Trophoblast cell (in vitro differentiated cells and primary cell): Measurements from ENCODE around the gene EBNA1BP2.

Experiments used
- DNase-seq, 2 donors: peaks; one replicate each; pipeline ENCODE4 v3.0.0-alpha.2; 2016
- H2AFZ ChIP-seq: 2 replicates; pipeline ENCODE4 v1.6.1; 2013; ENCODE audit warnings: low read length, moderate library complexity, mild to moderate bottlenecking; ENCODE audit not compliant: insufficient read depth, poor library complexity
- H2AK5ac ChIP-seq: 2 replicates; pipeline ENCODE4 v1.6.1; 2013; ENCODE audit warnings: mild to moderate bottlenecking, low read length
- H2BK120ac ChIP-seq: 2 replicates; pipeline ENCODE4 v1.6.1; 2013; ENCODE audit warnings: low read length, mild to moderate bottlenecking, moderate library complexity; ENCODE audit not compliant: insufficient read depth, poor library complexity
- H2BK12ac ChIP-seq: 2 replicates; pipeline ENCODE4 v1.6.1; 2013; ENCODE audit warnings: mild to moderate bottlenecking, low read length, moderate library complexity
- H2BK5ac ChIP-seq: 2 replicates; pipeline ENCODE4 v1.6.1; 2013; ENCODE audit warnings: low read length, low read depth, moderate library complexity, mild to moderate bottlenecking; ENCODE audit not compliant: poor library complexity
- H3K14ac ChIP-seq: 2 replicates; pipeline ENCODE4 v1.6.1; 2013; ENCODE audit warnings: mild to moderate bottlenecking, low read length
- H3K18ac ChIP-seq: 2 replicates; pipeline ENCODE4 v1.6.1; 2013; ENCODE audit warnings: mild to moderate bottlenecking, low read length
- H3K23ac ChIP-seq: 2 replicates; pipeline ENCODE4 v1.6.1; 2013; ENCODE audit warnings: low read length
- H3K27ac ChIP-seq: 2 replicates; pipeline ENCODE4 v1.5.1; 2013; ENCODE audit warnings: low read depth, mild to moderate bottlenecking, inconsistent platforms, low read length, moderate library complexity
- H3K27me3 ChIP-seq: 2 replicates; pipeline ENCODE4 v1.6.1; 2013; ENCODE audit warnings: inconsistent platforms, mild to moderate bottlenecking, low read length, moderate library complexity; ENCODE audit not compliant: insufficient read depth
- H3K36me3 ChIP-seq, 2 experiments: 1 replicate in 1 of 2; 2 replicates in 1 of 2; pipeline ENCODE4 v1.6.1; 2013; ENCODE audit warnings: low read length in 2 of 2, mild to moderate bottlenecking in 2 of 2, moderate library complexity in 1 of 2; ENCODE audit not compliant: insufficient read depth in 2 of 2, control insufficient read depth in 1 of 2
- H3K4ac ChIP-seq: 2 replicates; pipeline ENCODE4 v1.6.1; 2013; ENCODE audit warnings: low read depth, mild to moderate bottlenecking, low read length, moderate library complexity
- H3K4me1 ChIP-seq, 2 experiments: 1 replicate in 1 of 2; 2 replicates in 1 of 2; pipeline ENCODE4 v1.6.1; 2013; ENCODE audit warnings: low read length in 2 of 2, mild to moderate bottlenecking in 2 of 2, moderate library complexity in 1 of 2; ENCODE audit not compliant: insufficient read depth in 2 of 2, control insufficient read depth in 1 of 2
- H3K4me2 ChIP-seq: 2 replicates; pipeline ENCODE4 v1.6.1; 2013; ENCODE audit warnings: inconsistent platforms, mild to moderate bottlenecking, low read length, moderate library complexity
- H3K4me3 ChIP-seq: 2 replicates; pipeline ENCODE4 v1.5.1; 2013; ENCODE audit warnings: mild to moderate bottlenecking, low read depth, low read length, inconsistent platforms
- H3K79me1 ChIP-seq: one replicate; pipeline ENCODE4 v1.6.1; 2013; ENCODE audit warnings: low read length
- H3K79me2 ChIP-seq: 2 replicates; pipeline ENCODE4 v1.6.1; 2013; ENCODE audit warnings: low read length, mild to moderate bottlenecking; ENCODE audit not compliant: control insufficient read depth, insufficient read depth, poor library complexity
- H3K9ac ChIP-seq: 2 replicates; pipeline ENCODE4 v1.6.1; 2013; ENCODE audit warnings: mild to moderate bottlenecking, low read length
- H3K9me3 ChIP-seq: 2 replicates; pipeline ENCODE4 v1.6.1; 2013; ENCODE audit warnings: low read depth, mild to moderate bottlenecking, control low read depth, inconsistent platforms, low read length; ENCODE audit not compliant: insufficient read depth
- H4K12ac ChIP-seq: 2 replicates; pipeline ENCODE4 v1.6.1; 2013; ENCODE audit warnings: low read depth, mild to moderate bottlenecking, low read length, moderate library complexity
- H4K8ac ChIP-seq: 2 replicates; pipeline ENCODE4 v1.6.1; 2013; ENCODE audit warnings: low read depth, mild to moderate bottlenecking, low read length, moderate library complexity
- H4K91ac ChIP-seq: one replicate; pipeline ENCODE4 v1.6.1; 2013; ENCODE audit warnings: low read depth, mild to moderate bottlenecking, low read length, moderate library complexity
- WGBS: extraction: QIAGEN DNeasy Blood & Tissue Kit; methylation state at CpG from one replicate; pipeline ENCODE4 v1.1.7; 2013; ENCODE audit warnings: missing lambda C conversion rate; ENCODE audit not compliant: insufficient read length, insufficient coverage; ENCODE audit errors: extremely low coverage; 5-methylcytosine and 5-hydroxymethylcytosine counted together

EBNA1BP2 gene

DNA sequence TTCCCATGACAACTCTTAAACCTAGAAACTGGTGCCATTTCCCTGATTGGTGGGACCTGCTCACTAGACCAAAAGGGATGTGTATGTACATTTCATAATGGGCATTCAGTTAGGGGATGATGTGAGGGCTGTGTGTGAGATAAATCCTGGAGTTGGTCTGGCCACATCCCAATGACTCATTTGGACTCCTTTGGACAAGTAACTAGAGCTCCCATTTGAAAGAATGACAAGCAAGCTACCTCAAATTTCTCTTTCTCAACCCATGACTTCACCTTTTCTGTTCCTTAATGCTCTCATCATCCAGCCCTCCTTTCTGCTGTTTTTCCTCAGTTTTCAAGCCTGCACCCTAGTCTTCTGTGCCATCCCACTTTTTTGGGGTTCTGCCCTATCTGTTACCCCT is 27.9 kb downstream of the EBNA1BP2 start:
- Histone ChIP-seq H3K14ac (no peak overlapping the region), H3K36me3 (no peaks in the 10 kb centered on the region), H2AK5ac (no peak overlapping the region), H3K4ac (no peak overlapping the region), H3K9me3 (no peaks in the 10 kb centered on the region), H3K23ac (no peak overlapping the region), H3K9ac (no peak overlapping the region), H2AFZ (no peak overlapping the region), H4K8ac (no peak overlapping the region), H2BK120ac (no peak overlapping the region), H3K4me2 (no peak overlapping the region), H3K18ac (no peak overlapping the region), H2BK5ac (no peak overlapping the region), H4K91ac (no peak overlapping the region), H3K79me2 (no peaks in the 10 kb centered on the region), H3K27ac (no peak overlapping the region), H3K4me3 (no peak overlapping the region), H4K12ac (no peak overlapping the region), H3K27me3 (no peaks in the 10 kb centered on the region), H3K4me1 (peaks cover 3 to 8% of the 10 kb centered on the region in 2 experiments), H3K79me1 (no peaks in the 10 kb centered on the region), H2BK12ac (no peak overlapping the region)
- peak in 1 of 2 donors; percentile 18 for DNase-seq

DNA sequence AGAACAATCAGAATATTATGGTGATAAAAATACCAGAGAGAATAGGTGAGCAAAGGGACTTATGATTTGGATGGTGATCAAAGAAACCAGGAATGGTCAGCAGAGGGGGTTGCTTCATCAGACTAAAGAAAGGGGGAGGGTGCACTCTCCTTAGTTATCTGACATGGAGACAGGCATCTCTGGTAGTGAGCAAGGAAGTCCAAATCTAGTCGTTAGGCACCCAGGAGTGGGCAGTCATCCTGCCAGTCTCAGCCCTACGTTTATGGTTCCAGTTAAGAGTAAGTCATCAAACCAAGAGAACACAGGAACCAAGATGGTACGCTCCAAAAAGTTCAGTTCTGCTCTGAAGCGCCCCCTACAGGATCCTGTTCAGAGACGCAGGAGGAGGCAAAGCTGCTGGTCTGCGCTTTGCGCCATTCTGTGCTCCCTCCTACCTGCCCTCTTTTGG is 28.6 kb downstream of the EBNA1BP2 start:
- Histone ChIP-seq H3K23ac (no peak overlapping the region), H3K9me3 (no peaks in the 10 kb centered on the region), H3K18ac (no peak overlapping the region), H3K4ac (no peak overlapping the region), H2AK5ac (no peak overlapping the region), H3K79me1 (no peaks in the 10 kb centered on the region), H3K4me1 (peaks cover 3 to 7% of the 10 kb centered on the region in 2 experiments), H3K27ac (no peak overlapping the region), H4K12ac (no peak overlapping the region), H4K8ac (no peak overlapping the region), H2BK12ac (no peak overlapping the region), H3K4me3 (no peak overlapping the region), H2BK120ac (no peak overlapping the region), H3K14ac (no peak overlapping the region), H3K36me3 (no peaks in the 10 kb centered on the region), H3K4me2 (peak overlapping the region; percentile 10), H3K27me3 (no peaks in the 10 kb centered on the region), H3K79me2 (no peaks in the 10 kb centered on the region), H2AFZ (no peak overlapping the region), H3K9ac (no peak overlapping the region), H2BK5ac (no peak overlapping the region), H4K91ac (no peak overlapping the region)
- peak in 1 of 2 donors; percentile 46 for DNase-seq
- no CpG with 5 or more reads among the region's 7 CpGs for WGBS

DNA sequence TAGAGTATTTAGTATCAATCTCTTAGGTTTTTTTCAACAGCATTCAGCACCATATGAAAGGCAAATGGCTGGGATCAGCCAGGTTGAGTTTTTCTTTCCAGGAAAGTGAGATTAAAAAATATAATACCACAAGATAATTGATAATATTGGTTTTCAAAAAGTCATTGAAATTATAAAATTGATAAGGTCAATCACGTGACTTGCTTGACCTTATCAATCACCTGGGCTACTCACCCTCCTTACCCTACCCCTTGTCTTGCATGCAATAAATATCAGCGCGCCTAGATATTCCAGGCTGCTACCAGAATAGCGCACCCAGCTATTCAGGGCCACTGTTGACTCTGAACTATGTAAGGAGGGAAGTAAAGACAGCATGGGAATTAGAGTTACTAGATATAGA is 31.5 kb downstream of the EBNA1BP2 start:
- Histone ChIP-seq H2AK5ac (no peak overlapping the region), H3K4me1 (peaks cover 2 to 7% of the 10 kb centered on the region in 2 experiments), H2AFZ (no peak overlapping the region), H3K4me3 (no peak overlapping the region), H3K9ac (no peak overlapping the region), H4K91ac (no peak overlapping the region), H3K14ac (no peak overlapping the region), H3K9me3 (no peaks in the 10 kb centered on the region), H4K12ac (no peak overlapping the region), H3K36me3 (no peaks in the 10 kb centered on the region), H3K18ac (no peak overlapping the region), H3K4me2 (no peak overlapping the region), H2BK120ac (no peak overlapping the region), H3K27me3 (no peaks in the 10 kb centered on the region), H3K27ac (no peak overlapping the region), H4K8ac (no peak overlapping the region), H3K79me2 (no peaks in the 10 kb centered on the region), H2BK5ac (no peak overlapping the region), H3K23ac (no peak overlapping the region), H2BK12ac (no peak overlapping the region), H3K4ac (no peak overlapping the region), H3K79me1 (no peaks in the 10 kb centered on the region)
- no peak for DNase-seq
- no CpG with 5 or more reads among the region's 4 CpGs for WGBS

DNA sequence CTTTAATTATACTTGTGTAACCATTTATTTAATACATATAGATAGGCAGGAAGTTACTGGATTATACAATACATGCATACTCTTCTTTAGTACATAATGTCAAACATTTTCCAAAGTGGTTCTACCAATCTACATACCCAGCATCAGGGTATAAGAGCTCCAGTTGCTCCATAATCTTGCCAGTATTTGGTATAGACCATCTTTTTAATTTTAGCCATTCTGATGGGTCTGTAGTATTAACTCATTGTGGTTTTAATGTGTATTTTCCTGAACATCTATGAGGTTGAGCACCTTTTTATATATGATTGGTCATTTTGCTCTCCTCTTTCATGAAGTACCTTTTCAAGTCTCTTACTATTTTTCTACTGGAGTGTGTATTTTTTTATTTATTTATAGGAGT is 32.1 kb downstream of the EBNA1BP2 start:
- Histone ChIP-seq H3K79me1 (no peaks in the 10 kb centered on the region), H3K4me1 (peaks cover 2 to 7% of the 10 kb centered on the region in 2 experiments), H3K14ac (no peak overlapping the region), H3K4me2 (no peak overlapping the region), H4K8ac (no peak overlapping the region), H2AK5ac (no peak overlapping the region), H3K27ac (no peak overlapping the region), H4K12ac (no peak overlapping the region), H3K79me2 (no peaks in the 10 kb centered on the region), H2BK5ac (no peak overlapping the region), H3K9me3 (peaks cover 3% of the 10 kb centered on the region), H3K27me3 (no peaks in the 10 kb centered on the region), H2BK120ac (no peak overlapping the region), H3K18ac (no peak overlapping the region), H2AFZ (no peak overlapping the region), H2BK12ac (no peak overlapping the region), H3K4me3 (no peak overlapping the region), H4K91ac (no peak overlapping the region), H3K9ac (no peak overlapping the region), H3K23ac (no peak overlapping the region), H3K36me3 (no peaks in the 10 kb centered on the region), H3K4ac (no peak overlapping the region)
- no peak for DNase-seq
